Skeletal muscle tissue (tissue), 4 donors: Measurements from ENCODE around the gene CALCOCO2. TPM values are rescaled to one million over a fixed set of nuclear protein-coding genes. Genes with fewer than 3 reads are reported as not detected.

ENCODE experiments used
- H3K27ac ChIP-seq: one replicate; pipeline ENCODE4 v1.7.0; 2013; ENCODE audit warnings: mild to moderate bottlenecking, low read depth, low read length, inconsistent platforms
- H3K27me3 ChIP-seq, 3 donors: one replicate each; pipeline ENCODE4 v1.7.0; 2013; ENCODE audit warnings: low read length in 3 of 3; ENCODE audit not compliant: control insufficient read depth in 3 of 3, insufficient read depth in 3 of 3
- H3K36me3 ChIP-seq, 3 donors: one replicate each; pipeline ENCODE4 v1.7.0; 2013; ENCODE audit warnings: low read length in 3 of 3; ENCODE audit not compliant: control insufficient read depth in 3 of 3, insufficient read depth in 3 of 3
- H3K4me1 ChIP-seq, 3 donors: one replicate each; pipeline ENCODE4 v1.7.0; 2013; ENCODE audit warnings: low read length in 3 of 3, mild to moderate bottlenecking in 3 of 3; ENCODE audit not compliant: control insufficient read depth in 3 of 3, insufficient read depth in 3 of 3
- H3K4me3 ChIP-seq, 3 donors: one replicate each; pipeline ENCODE4 v1.7.0; 2013; ENCODE audit warnings: low read length in 3 of 3
- H3K9ac ChIP-seq, 3 donors: one replicate each; pipeline ENCODE4 v1.7.0; 2013; ENCODE audit warnings: low read length in 3 of 3, mild to moderate bottlenecking in 3 of 3, moderate library complexity in 2 of 3, low read depth in 1 of 3
- H3K9me3 ChIP-seq, 3 donors: one replicate each; pipeline ENCODE4 v1.7.0; 2013; ENCODE audit warnings: low read length in 3 of 3; ENCODE audit not compliant: control insufficient read depth in 3 of 3
- total RNA-seq: library from RNA; depleted of rRNA; stranded (reverse); fragments of >200 nt; gene quantifications from one replicate; pipeline ENCODE4 v1.2.3, GENCODE V29; 2014
- donor health status: Osteomylitis.

CALCOCO2 gene
- total RNA-seq, 1 donor from 2014 or later, result 29.2 TPM

DNA sequence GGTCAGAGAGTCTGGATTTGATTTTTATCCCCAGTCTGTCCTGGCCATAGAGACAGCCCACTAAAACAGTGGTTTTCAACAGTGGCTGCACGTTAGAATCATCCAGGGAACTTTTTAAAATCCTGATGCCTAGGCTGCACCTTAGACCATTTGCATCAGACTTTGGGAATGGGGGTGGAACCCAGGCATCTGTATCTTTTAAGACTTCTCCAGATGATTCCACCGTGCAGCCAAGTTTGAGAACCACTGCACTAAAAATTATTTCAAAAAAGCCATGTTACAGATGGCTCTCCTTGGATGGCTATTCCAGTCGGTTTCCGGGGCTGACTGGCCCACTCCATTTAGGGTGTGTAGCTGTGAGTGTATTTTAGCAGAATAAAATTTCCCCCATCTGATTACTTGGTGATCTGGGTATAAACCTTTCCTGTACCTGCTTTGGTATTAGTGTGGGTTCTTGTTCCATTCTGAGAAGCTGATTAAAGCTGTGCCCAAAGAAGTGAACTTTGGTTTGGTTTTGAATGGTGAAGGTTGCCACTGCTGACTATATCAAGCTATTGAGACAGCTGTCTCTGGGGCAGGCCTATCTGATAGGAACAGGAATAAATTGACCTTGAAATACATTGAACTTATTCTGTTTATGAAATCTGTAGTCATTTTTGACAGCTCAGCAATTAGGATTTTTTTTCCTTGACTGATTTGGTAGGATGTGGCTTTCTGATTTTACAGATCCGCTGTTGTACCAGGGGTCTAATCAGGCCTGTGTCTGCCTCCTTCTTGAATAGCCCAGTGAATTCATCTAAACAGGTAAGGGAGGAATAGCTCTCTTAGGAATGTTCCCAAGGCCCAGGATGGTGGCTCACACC is 63.0 kb downstream of the CALCOCO2 start:
- H3K36me3 ChIP-seq, result peaks cover 19 to 33% (median 29%) of the 10 kb centered on the region in 3 donors
- H3K4me1 ChIP-seq, result peaks cover 13 to 16% (median 15%) of the 10 kb centered on the region in 3 donors
- H3K9me3 ChIP-seq, result no peaks in the 10 kb centered on the region
- no peaks in the 10 kb centered on the region for H3K27me3 ChIP-seq
- H3K9ac ChIP-seq, result peak overlapping the region; percentile 97 to 99 (median 98)
- H3K4me3 ChIP-seq, result peak overlapping the region; percentile 96 to 99 (median 99)
- H3K27ac ChIP-seq, result no peak overlapping the region

DNA sequence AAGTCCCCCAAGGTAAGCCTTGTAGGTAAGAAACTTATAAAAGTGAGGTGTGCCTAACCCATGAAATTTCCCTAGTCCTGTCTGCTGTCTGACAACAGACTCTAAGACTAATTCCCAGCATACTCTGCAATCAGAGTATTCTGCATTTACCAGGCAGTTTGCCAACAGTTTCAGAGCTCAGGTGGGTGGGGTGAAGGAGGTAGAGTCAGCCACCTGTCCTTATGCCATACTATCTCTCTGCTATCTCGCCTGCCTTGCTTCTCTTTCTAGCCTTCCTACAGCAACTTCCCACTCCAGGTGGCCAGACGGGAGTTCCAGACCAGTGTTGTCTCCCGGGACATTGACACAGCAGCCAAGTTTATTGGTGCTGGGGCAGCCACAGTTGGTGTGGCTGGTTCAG is 64.1 kb downstream of the CALCOCO2 start:
- Histone ChIP-seq H3K9ac (peak overlapping the region in 1 of 3 donors; percentile 25), H3K36me3 (peaks cover 19 to 33% (median 29%) of the 10 kb centered on the region in 3 donors), H3K27me3 (no peaks in the 10 kb centered on the region), H3K27ac (no peak overlapping the region), H3K9me3 (no peaks in the 10 kb centered on the region), H3K4me1 (peaks cover 13 to 16% (median 15%) of the 10 kb centered on the region in 3 donors), H3K4me3 (no peak overlapping the region)

DNA sequence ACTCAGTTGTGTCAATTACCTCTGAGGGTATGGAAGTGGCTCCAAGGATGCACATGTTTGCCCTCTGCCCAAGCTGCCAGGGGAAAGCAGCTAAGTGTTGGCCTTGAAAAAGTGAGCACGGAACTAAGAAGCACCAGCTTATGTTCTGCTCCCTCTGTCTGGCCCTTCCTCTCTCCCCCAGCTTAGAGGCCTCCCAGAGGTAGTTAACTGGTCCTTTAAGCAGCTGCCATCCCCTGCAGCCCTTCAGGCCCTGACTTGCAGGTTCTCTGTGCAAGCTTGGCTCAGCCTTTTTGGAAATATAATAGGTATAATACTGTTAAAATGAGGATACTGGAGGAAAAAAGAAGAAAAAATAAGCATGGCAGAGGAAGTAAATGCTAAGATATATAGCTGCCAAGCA is 70.4 kb downstream of the CALCOCO2 start:
- Histone ChIP-seq H3K36me3 (peaks cover 3 to 16% (median 11%) of the 10 kb centered on the region in 3 donors), H3K4me3 (no peak overlapping the region), H3K27ac (no peak overlapping the region), H3K27me3 (no peaks in the 10 kb centered on the region), H3K9me3 (no peaks in the 10 kb centered on the region), H3K9ac (no peak overlapping the region), H3K4me1 (no peaks in the 10 kb centered on the region)

DNA sequence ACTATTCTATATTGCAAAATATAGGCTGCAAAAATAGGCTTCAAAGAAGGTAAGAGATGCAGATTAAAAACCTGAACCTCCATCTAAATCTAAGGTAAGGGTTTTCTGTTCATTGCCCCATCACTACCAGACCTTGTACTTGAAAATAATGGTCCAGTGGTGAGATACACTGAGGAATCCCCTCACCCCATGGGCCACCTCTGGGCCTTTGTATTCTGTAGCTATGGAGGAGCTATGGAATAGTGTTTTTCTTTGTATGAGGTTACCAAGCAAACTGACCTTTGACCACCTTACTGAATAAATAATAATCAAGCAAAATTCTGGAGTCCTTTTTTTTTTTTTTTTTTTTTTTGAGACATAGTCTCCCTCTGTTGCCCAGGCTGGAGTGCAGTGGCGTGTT is 72.6 kb downstream of the CALCOCO2 start:
- Histone ChIP-seq H3K27me3 (no peaks in the 10 kb centered on the region), H3K9me3 (no peaks in the 10 kb centered on the region), H3K36me3 (peaks cover 0 to 2% (median 0%) of the 10 kb centered on the region in 3 donors), H3K9ac (no peak overlapping the region), H3K4me3 (no peak overlapping the region), H3K4me1 (peaks cover 2 to 4% (median 3%) of the 10 kb centered on the region in 3 donors), H3K27ac (no peak overlapping the region)

DNA sequence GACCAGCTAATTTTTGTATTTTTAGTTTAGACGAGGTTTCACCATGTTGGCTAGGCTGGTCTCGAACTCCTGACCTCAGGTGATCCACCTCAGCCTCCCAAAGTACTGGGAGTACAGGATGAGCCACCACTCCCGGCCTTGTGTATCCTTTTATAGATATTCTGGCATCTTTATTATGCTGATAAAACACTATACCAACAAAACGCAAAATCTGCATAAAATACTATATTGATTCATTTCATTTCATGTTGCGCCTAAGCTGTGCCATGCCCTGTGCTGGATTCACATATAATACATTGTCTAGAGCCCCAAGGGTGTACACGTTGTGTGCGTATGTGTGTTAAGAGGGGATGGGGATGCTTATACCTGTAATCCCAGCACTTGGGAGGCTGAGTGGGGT is 73.6 kb downstream of the CALCOCO2 start:
- Histone ChIP-seq H3K9me3 (no peaks in the 10 kb centered on the region), H3K4me1 (peaks cover 4 to 7% (median 7%) of the 10 kb centered on the region in 3 donors), H3K27ac (no peak overlapping the region), H3K36me3 (no peaks in the 10 kb centered on the region), H3K9ac (no peak overlapping the region), H3K4me3 (no peak overlapping the region), H3K27me3 (no peaks in the 10 kb centered on the region)

DNA sequence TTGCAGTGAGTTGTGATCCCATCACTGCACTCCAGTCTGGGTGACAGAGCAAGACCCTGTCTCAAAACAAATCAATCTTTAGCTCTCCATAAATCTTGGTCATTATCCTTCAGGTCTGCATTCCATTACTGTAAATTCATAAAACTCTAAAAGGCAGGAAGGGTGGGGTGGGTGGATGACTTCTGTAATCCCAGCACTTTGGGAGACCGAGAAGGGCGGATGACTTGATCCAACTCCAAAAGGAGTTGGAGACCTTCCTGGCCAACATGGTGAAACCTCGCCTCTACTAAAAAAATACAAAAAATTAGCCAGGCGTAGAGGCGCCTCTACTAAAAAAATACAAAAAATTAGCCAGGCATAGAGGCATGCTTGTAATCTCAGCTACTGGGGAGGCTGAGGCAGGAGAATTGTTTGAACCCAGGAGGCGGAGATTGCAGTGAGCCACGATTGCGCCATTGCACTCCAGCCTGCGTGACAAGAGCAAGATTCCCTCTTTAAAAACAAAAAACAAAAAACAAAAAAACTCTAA is 75.2 kb downstream of the CALCOCO2 start:
- H3K9ac ChIP-seq, result no peak overlapping the region
- peaks cover 2 to 8% (median 4%) of the 10 kb centered on the region in 3 donors for H3K36me3 ChIP-seq
- no peak overlapping the region for H3K27ac ChIP-seq
- H3K4me3 ChIP-seq, result no peak overlapping the region
- no peaks in the 10 kb centered on the region for H3K27me3 ChIP-seq
- no peaks in the 10 kb centered on the region for H3K9me3 ChIP-seq
- H3K4me1 ChIP-seq, result peaks cover 18 to 24% (median 23%) of the 10 kb centered on the region in 3 donors

DNA sequence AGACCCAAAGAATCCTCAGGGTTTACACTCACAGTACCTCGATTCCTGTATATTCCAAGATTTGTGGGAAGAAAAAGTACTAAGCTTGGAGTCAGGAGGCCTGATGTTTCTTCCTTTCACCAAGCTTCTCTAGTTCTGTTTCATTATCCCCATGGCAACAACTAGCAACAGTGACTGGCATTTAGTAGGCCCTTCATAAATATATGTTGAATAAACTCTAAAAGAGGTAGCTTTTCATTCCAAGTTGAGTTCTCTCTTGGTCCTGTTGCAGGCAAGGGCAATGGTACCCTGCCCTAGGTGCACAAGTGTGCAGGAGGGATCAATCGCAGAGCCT is 76.8 kb downstream of the CALCOCO2 start:
- peaks cover 18 to 27% (median 25%) of the 10 kb centered on the region in 3 donors for H3K4me1 ChIP-seq
- no peaks in the 10 kb centered on the region for H3K9me3 ChIP-seq
- H3K36me3 ChIP-seq, result peaks cover 2 to 12% (median 8%) of the 10 kb centered on the region in 3 donors
- H3K4me3 ChIP-seq, result peak overlapping the region; percentile 88 to 96 (median 92)
- H3K9ac ChIP-seq, result peak overlapping the region; percentile 75 to 93 (median 88)
- H3K27ac ChIP-seq, result peak overlapping the region; percentile 88
- H3K27me3 ChIP-seq, result no peaks in the 10 kb centered on the region

DNA sequence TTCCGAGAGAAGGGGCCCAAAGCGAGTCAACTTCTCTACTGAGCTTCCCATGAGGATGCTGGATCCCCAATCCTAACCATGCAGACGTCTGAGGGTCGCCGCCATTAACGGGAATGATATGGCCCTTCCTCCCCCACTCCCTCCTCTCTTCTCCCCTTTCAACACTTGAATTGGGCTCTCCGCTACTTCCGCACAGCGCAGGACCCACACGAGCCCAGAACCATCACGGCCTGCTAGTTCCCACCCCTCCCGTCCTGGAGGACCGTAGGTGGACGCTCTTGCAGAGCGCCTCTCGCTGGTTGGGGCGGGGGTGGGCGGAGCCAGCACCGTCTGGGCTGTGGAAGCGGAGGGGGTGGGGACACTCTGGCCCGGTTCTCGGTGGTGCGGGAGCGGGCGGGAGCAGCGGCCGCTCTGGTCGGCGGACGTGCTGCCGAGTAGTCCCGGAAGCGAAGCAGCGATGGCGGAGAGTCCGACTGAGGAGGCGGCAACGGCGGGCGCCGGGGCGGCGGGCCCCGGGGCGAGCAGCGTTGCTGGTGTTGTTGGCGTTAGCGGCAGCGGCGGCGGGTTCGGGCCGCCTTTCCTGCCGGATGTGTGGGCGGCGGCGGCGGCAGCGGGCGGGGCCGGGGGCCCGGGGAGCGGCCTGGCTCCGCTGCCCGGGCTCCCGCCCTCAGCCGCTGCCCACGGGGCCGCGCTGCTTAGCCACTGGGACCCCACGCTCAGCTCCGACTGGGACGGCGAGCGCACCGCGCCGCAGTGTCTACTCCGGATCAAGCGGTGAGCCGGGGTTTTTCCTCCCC is 77.4 kb downstream of the CALCOCO2 start, which contains the start of gene UBE2Z:
TSS of gene UBE2Z (plus strand) at position 361 of the 797 bp plus-strand sequence. CDS start at position 458, 97 bp downstream.
- H3K9ac ChIP-seq, result peak within 1 kb of the TSS; percentile 75 to 93 (median 88)
- H3K9me3 ChIP-seq, result no peaks in the 10 kb centered on the region
- no peaks in the 10 kb centered on the region for H3K27me3 ChIP-seq
- H3K4me1 ChIP-seq, result peaks cover 18 to 27% (median 25%) of the 10 kb centered on the region in 3 donors
- H3K4me3 ChIP-seq, result peak within 1 kb of the TSS; percentile 88 to 96 (median 92)
- H3K27ac ChIP-seq, result peak within 1 kb of the TSS; percentile 88
- H3K36me3 ChIP-seq, result peaks cover 2 to 14% (median 12%) of the 10 kb centered on the region in 3 donors

DNA sequence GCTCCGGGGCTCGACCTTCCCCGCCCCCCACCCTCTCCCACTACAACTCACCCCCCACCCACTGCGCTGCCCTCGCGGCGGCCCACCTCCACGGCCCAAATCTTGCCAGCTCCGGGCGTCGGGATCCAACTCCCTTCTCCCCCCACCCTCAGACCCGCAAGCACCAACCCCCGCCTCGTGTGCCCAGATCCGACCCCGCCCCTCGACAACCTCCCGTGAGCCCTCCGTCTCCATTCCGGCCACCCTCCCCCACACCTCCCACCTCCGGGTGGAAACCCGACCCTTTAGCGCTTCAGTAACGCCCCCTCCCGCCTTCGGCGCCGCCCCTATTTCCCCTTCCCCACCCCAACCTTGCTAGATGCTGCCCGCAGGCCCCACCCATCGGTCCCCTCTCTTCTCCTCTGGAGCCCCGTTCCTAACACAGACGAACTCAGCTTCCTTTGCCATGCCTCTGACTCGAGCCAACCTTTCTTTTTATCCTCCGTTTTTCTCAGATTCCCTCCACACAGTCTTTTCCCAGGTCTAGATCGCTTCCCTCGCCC is 78.1 kb downstream of the CALCOCO2 start:
- Histone ChIP-seq H3K4me3 (peak overlapping the region; percentile 78 to 96 (median 88)), H3K4me1 (peaks cover 18 to 27% (median 25%) of the 10 kb centered on the region in 3 donors), H3K27ac (peak overlapping the region; percentile 88), H3K27me3 (no peaks in the 10 kb centered on the region), H3K9ac (peak overlapping the region; percentile 63 to 88 (median 72)), H3K36me3 (peaks cover 2 to 16% (median 14%) of the 10 kb centered on the region in 3 donors), H3K9me3 (no peaks in the 10 kb centered on the region)
